ENCODE measurements around the gene LAMB4.

GRCh38 chr7:108071551-108071950, 58.6 kb downstream of the LAMB4 start:
- no peak for TF ChIP-seq FOXM1 (IDR thresholded peaks at IDR 0.05; ENCODE audit: borderline replicate concordance)
- TF ChIP-seq BHLHE40 (IDR thresholded peaks at IDR 0.05; ENCODE audit: borderline replicate concordance): no peak
- no peak for TF ChIP-seq SUZ12 (IDR thresholded peaks at IDR 0.05)
- no peak for TF ChIP-seq NFRKB (IDR thresholded peaks at IDR 0.05)
- TF ChIP-seq FOXK2 (IDR thresholded peaks at IDR 0.05): no peak
- no peak for TF ChIP-seq LEF1 (IDR thresholded peaks at IDR 0.05; ENCODE audit: borderline replicate concordance)
- no peak for TF ChIP-seq L3MBTL2 (conservative IDR thresholded peaks at IDR 0.05)
- no peak for TF ChIP-seq HDGF (IDR thresholded peaks at IDR 0.05; ENCODE audit: borderline replicate concordance)
- no peak for TF ChIP-seq FOXA1 (IDR thresholded peaks at IDR 0.05)
- TF ChIP-seq SP1 (IDR thresholded peaks at IDR 0.05): no peak
- no peak for TF ChIP-seq TARDBP (IDR thresholded peaks at IDR 0.05)
- no peak for TF ChIP-seq ELF4 (IDR thresholded peaks at IDR 0.05)
- no peak for TF ChIP-seq CTBP1 (IDR thresholded peaks at IDR 0.05; ENCODE audit: borderline replicate concordance)
- no peak for TF ChIP-seq ARNT (IDR thresholded peaks at IDR 0.05)
